SH-SY5Y (cell line): ENCODE data around the gene WDR11.

Source experiments
- GATA2 ChIP-seq: IDR thresholded peaks from 2 replicates; pipeline ENCODE4 v1.6.1; 2011; ENCODE audit warnings: mild to moderate bottlenecking, low read depth, low read length
- GATA3 ChIP-seq: IDR thresholded peaks from 2 replicates; pipeline ENCODE4 v1.6.1; 2011; ENCODE audit warnings: low read depth, mild to moderate bottlenecking, low read length, moderate library complexity

DNA sequence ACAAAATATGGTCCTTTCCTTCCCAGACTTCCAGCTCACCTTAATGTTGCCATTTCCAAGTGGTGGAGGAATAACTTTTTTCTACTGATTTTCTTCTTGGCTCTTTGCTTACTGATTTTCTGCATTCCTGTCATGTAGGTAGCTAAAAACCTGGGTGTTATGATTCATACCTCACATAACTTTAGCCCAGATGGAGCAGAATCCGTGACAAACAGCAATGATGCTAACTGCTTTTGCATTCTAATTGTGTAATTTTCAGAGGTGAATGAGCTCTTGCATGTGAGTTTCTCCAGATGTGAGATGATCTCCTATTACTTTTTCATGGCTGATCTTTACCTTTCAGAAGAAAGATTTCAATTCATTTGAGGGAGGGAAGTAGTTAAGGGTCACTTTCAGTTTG, 43.4 kb downstream of the WDR11 start:
- TF ChIP-seq GATA2 (no peak), GATA3 (no peak)
